Neural cell (in vitro differentiated cells): Measurements from ENCODE around the gene UBE2E1.

Experiments
- CTCF ChIP-seq: fragments of 450-650 bp; IDR thresholded peaks from 2 replicates; pipeline ENCODE4 v1.5.1; 2014; ENCODE audit warnings: antibody characterized with exemption, mild to moderate bottlenecking, moderate library complexity; ENCODE audit not compliant: poor library complexity, severe bottlenecking
- EP300 ChIP-seq: fragments of 450-650 bp; conservative IDR thresholded peaks from 2 replicates; pipeline ENCODE4 v1.6.1; 2014; ENCODE audit warnings: antibody characterized with exemption, mild to moderate bottlenecking, moderate library complexity; ENCODE audit not compliant: poor library complexity, severe bottlenecking
- SMC3 ChIP-seq: fragments of 450-650 bp; conservative IDR thresholded peaks from 2 replicates; pipeline ENCODE4 v1.6.1; 2014; ENCODE audit warnings: antibody characterized with exemption, mild to moderate bottlenecking, moderate library complexity; ENCODE audit not compliant: poor library complexity
- TAF1 ChIP-seq: IDR thresholded peaks from 2 replicates; pipeline ENCODE4 v1.6.1; 2012; ENCODE audit warnings: low read depth

- no peak for TF ChIP-seq CTCF
- TF ChIP-seq SMC3, result no peak
- TF ChIP-seq TAF1, result no peak
- no peak for TF ChIP-seq EP300
Observed at GRCh38 chr3:23821858-23822257, 16.1 kb downstream of the UBE2E1 start.
